Effector memory CD8-positive, alpha-beta T cell (primary cell): Measurements from ENCODE around the gene C2orf81.

ENCODE experiments used
- ATAC-seq: fragments of 150-1000 bp; cut with Tn5 transposase; replicated peaks from 2 replicates; pipeline ENCODE4 v1.10.0; 2021; ENCODE audit warnings: mild to moderate bottlenecking, moderate library complexity
- DNase-seq, 3 experiments: peaks; one replicate each; pipeline ENCODE4 v3.0.0; 2021
- H3K27ac Mint-ChIP-seq, 2 donors: one replicate each; pipeline ENCODE4 v1.8.0; 2022; ENCODE audit warnings: mild to moderate bottlenecking in 2 of 2, mixed read lengths in 2 of 2, moderate library complexity in 2 of 2
- H3K27me3 Mint-ChIP-seq, 2 donors: one replicate each; pipeline ENCODE4 v1.8.0; 2022; ENCODE audit warnings: mixed read lengths in 2 of 2
- H3K36me3 Mint-ChIP-seq: one replicate; pipeline ENCODE4 v1.8.0; 2022; ENCODE audit warnings: mild to moderate bottlenecking, moderate library complexity, mixed read lengths; ENCODE audit not compliant: insufficient read depth
- H3K4me1 Mint-ChIP-seq, 2 donors: one replicate each; pipeline ENCODE4 v1.8.0; 2022; ENCODE audit warnings: low read depth in 2 of 2, mixed read lengths in 2 of 2
- H3K4me3 Mint-ChIP-seq, 2 donors: one replicate each; pipeline ENCODE4 v1.8.0; 2022; ENCODE audit warnings: mild to moderate bottlenecking in 2 of 2, mixed read lengths in 2 of 2, moderate library complexity in 2 of 2
- H3K9me3 Mint-ChIP-seq, 2 donors: one replicate each; pipeline ENCODE4 v1.8.0; 2022; ENCODE audit warnings: mixed read lengths in 2 of 2

Gene C2orf81

DNA sequence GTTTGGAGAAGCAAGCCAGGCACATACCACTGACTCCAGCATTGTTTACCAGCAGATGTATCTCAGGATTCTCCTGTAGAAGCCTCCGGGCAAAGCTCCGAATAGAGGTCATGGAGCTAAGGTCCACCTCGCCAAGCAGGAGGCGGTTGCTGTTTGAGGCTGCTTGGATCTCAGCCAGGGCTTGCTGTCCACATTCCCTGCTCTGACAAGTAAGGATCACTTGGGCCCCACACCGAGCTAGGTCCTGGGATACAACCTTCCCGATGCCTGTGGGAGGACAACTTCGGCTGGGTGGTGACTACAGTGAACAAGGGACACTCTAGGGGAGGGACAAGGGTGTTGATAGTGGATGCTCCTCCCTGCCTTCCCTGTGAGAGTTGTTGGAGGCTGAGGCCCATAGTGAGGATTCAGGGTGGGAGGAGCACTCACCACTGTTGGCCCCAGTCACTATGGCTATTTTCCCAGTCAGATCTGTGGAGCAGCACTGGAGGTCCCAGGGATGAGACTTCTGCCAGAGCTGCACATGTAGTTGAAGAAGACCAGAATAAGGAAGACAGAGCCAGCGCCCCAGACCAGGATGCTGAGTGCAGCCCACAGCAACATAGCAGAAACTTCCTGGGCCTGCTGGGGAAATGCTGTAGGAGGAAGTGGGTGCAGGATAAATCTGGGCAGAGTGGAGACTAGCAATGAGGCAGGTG lies 8.3 kb downstream of the C2orf81 start:
- Mint-ChIP-seq H3K27me3 (peaks cover 18 to 62% of the 10 kb centered on the region in 2 donors), H3K4me3 (no peak overlapping the region), H3K27ac (no peak overlapping the region), H3K36me3 (no peaks in the 10 kb centered on the region), H3K9me3 (no peaks in the 10 kb centered on the region), H3K4me1 (peaks cover 0 to 5% of the 10 kb centered on the region in 2 donors)
- ATAC-seq: no peak
- no peak for DNase-seq

DNA sequence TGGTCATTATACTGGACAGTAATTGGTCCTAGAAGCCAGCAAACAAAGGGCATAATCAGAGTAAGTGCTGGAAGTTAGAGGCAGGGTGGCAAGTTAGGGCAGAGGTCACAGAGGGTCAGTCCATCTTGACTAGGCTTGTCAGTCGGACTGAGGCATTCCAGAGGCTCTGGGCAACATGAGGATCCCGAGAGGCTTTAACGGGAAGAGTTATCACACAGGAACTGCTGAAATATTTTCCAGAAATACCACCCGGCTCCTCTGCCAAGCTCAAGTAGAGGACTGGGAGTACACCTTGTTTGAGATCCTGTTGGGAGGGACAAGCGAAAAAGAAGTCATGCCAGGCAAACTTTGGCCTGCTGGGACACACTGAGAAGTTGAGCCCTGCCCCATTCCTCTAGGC lies 13.7 kb downstream of the C2orf81 start:
- Mint-ChIP-seq H3K4me1 (no peaks in the 10 kb centered on the region), H3K4me3 (no peak overlapping the region), H3K27me3 (peaks cover 10 to 49% of the 10 kb centered on the region in 2 donors), H3K9me3 (no peaks in the 10 kb centered on the region), H3K27ac (no peak overlapping the region), H3K36me3 (no peaks in the 10 kb centered on the region)
- DNase-seq (no peak), ATAC-seq (no peak)

GRCh38 chr2:74406035-74406434 lies 15.4 kb downstream of the C2orf81 start:
- DNase-seq: no peak
- peaks cover 18 to 33% of the 10 kb centered on the region in 2 donors for H3K27me3 Mint-ChIP-seq
- no peak overlapping the region for H3K4me3 Mint-ChIP-seq
- no peak overlapping the region for H3K27ac Mint-ChIP-seq
- H3K36me3 Mint-ChIP-seq: no peaks in the 10 kb centered on the region
- no peak for ATAC-seq
- H3K9me3 Mint-ChIP-seq: no peaks in the 10 kb centered on the region
- H3K4me1 Mint-ChIP-seq: no peaks in the 10 kb centered on the region

GRCh38 chr2:74401891-74402290 lies 19.5 kb downstream of the C2orf81 start:
- Mint-ChIP-seq H3K27me3 (peaks cover 10 to 17% of the 10 kb centered on the region in 2 donors), H3K4me3 (no peak overlapping the region), H3K27ac (no peak overlapping the region), H3K36me3 (no peaks in the 10 kb centered on the region), H3K9me3 (no peaks in the 10 kb centered on the region), H3K4me1 (no peaks in the 10 kb centered on the region)
- DNase-seq (no peak), ATAC-seq (no peak)

- peak in 2 of 3 experiments; percentile 17 to 36 for DNase-seq
- H3K27me3 Mint-ChIP-seq: peaks cover 17 to 23% of the 10 kb centered on the region in 2 donors
- no peaks in the 10 kb centered on the region for H3K4me1 Mint-ChIP-seq
- ATAC-seq: peak; percentile 70
- no peaks in the 10 kb centered on the region for H3K36me3 Mint-ChIP-seq
- no peak overlapping the region for H3K4me3 Mint-ChIP-seq
- H3K27ac Mint-ChIP-seq: no peak overlapping the region
- no peaks in the 10 kb centered on the region for H3K9me3 Mint-ChIP-seq
Measured at GRCh38 chr2:74399785-74400184, 21.6 kb downstream of the C2orf81 start.

- DNase-seq (no peak), ATAC-seq (no peak)
- no peak overlapping the region for H3K27ac Mint-ChIP-seq
- peaks cover 0 to 2% of the 10 kb centered on the region in 2 donors for H3K4me1 Mint-ChIP-seq
- H3K9me3 Mint-ChIP-seq: no peaks in the 10 kb centered on the region
- H3K36me3 Mint-ChIP-seq: peaks cover 3% of the 10 kb centered on the region
- peaks cover 14 to 21% of the 10 kb centered on the region in 2 donors for H3K27me3 Mint-ChIP-seq
- H3K4me3 Mint-ChIP-seq: no peak overlapping the region
Measured at GRCh38 chr2:74396149-74396548, 25.3 kb downstream of the C2orf81 start.

GRCh38 chr2:74393525-74393924 lies 27.9 kb downstream of the C2orf81 start:
- H3K4me1 Mint-ChIP-seq: peaks cover 2 to 5% of the 10 kb centered on the region in 2 donors

DNA sequence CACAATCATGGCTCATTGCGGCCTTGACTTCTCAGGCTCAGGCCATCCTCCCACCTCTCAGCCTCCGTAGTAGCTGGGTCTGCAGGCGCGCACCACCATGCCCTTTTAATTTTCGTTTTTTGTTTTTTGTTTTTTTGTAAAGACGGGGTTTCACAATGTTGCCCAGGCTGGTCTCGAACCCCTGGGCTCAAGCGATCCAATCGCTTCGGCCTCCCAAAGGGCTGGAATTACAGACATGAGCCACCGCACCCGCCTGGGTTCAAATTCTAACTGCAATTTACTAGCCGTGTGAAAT lies 29.0 kb downstream of the C2orf81 start:
- no peak for ATAC-seq
- peaks cover 3% of the 10 kb centered on the region for H3K36me3 Mint-ChIP-seq
- H3K27ac Mint-ChIP-seq: peak overlapping the region; percentile 98 to 99
- H3K4me1 Mint-ChIP-seq: peaks cover 2 to 5% of the 10 kb centered on the region in 2 donors
- no peak overlapping the region for H3K4me3 Mint-ChIP-seq
- DNase-seq: no peak
- no peaks in the 10 kb centered on the region for H3K9me3 Mint-ChIP-seq
- H3K27me3 Mint-ChIP-seq: peaks cover 6 to 10% of the 10 kb centered on the region in 2 donors

More at GRCh38 chr2:74393525-74393924, 27.9 kb downstream of the C2orf81 start:
- no peaks in the 10 kb centered on the region for H3K9me3 Mint-ChIP-seq
- H3K4me3 Mint-ChIP-seq: no peak overlapping the region
- DNase-seq (no peak), ATAC-seq (no peak)
- H3K27me3 Mint-ChIP-seq: peaks cover 6 to 10% of the 10 kb centered on the region in 2 donors
- peaks cover 3% of the 10 kb centered on the region for H3K36me3 Mint-ChIP-seq
- H3K27ac Mint-ChIP-seq: no peak overlapping the region

- Mint-ChIP-seq H3K9me3 (no peaks in the 10 kb centered on the region), H3K36me3 (peaks cover 3% of the 10 kb centered on the region), H3K4me1 (peaks cover 2 to 5% of the 10 kb centered on the region in 2 donors), H3K27ac (peak overlapping the region; percentile 98 to 99), H3K27me3 (peaks cover 6 to 10% of the 10 kb centered on the region in 2 donors), H3K4me3 (peak overlapping the region in 1 of 2 donors; percentile 90)
- DNase-seq (peak; percentile 96 to 97 (median 96)), ATAC-seq (peak; percentile 85)
Measured at GRCh38 chr2:74391580-74392448, 29.6 kb downstream of the C2orf81 start.

GRCh38 chr2:74391209-74391579 lies 30.2 kb downstream of the C2orf81 start:
- peak overlapping the region in 1 of 2 donors; percentile 90 for H3K4me3 Mint-ChIP-seq
- no peak for DNase-seq
- peaks cover 3% of the 10 kb centered on the region for H3K36me3 Mint-ChIP-seq
- no peaks in the 10 kb centered on the region for H3K9me3 Mint-ChIP-seq
- peak; percentile 34 for ATAC-seq
- peak overlapping the region; percentile 98 to 99 for H3K27ac Mint-ChIP-seq
- peaks cover 2 to 5% of the 10 kb centered on the region in 2 donors for H3K4me1 Mint-ChIP-seq
- H3K27me3 Mint-ChIP-seq: peaks cover 6 to 10% of the 10 kb centered on the region in 2 donors

DNA sequence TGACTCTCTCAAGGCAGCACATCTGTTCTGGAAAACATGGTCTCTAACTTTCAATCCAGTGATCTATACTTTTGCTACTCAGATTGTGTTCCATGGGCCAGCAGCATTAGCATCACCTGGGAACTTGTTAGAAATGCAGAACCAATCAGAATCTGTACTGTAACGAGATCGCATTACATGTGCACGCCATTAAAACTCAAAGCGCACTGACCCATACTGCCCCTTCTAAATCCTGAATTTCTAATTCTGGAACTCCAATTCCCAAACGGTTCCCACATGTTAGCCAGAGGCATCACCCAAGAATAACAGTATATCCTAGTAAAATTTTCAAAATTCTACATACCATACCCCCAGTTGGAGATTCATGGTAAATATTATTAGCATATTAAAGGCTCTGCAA lies 30.8 kb downstream of the C2orf81 start:
- Mint-ChIP-seq H3K27ac (peak overlapping the region in 1 of 2 donors; percentile 99), H3K4me1 (peaks cover 2 to 5% of the 10 kb centered on the region in 2 donors), H3K9me3 (no peaks in the 10 kb centered on the region), H3K4me3 (peak overlapping the region in 1 of 2 donors; percentile 90), H3K36me3 (peaks cover 3% of the 10 kb centered on the region), H3K27me3 (peaks cover 6 to 10% of the 10 kb centered on the region in 2 donors)
- DNase-seq (no peak), ATAC-seq (no peak)

DNA sequence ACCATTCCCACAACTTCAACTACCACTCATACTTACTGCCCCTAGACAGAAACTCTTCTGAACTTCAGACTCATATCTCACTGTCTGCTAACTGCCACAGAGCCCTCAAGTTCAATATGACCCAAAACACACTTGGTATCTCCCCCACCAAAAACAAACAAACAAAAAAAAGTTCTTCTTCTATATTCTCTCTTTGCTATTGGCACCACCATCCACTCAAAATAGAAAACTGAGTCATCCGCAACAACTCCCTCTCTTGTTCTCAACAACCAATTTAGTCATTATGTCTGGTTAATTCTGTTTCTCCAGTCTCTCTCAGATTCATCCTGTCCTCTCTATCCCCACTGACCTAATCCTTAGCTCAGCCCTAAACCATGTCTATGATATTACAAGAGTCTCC lies 34.1 kb downstream of the C2orf81 start:
- Mint-ChIP-seq H3K27ac (no peak overlapping the region), H3K4me1 (peaks cover 2 to 10% of the 10 kb centered on the region in 2 donors), H3K36me3 (peaks cover 9% of the 10 kb centered on the region), H3K27me3 (no peaks in the 10 kb centered on the region), H3K9me3 (no peaks in the 10 kb centered on the region), H3K4me3 (no peak overlapping the region)
- ATAC-seq (no peak), DNase-seq (no peak)

- no peak for ATAC-seq
- Mint-ChIP-seq H3K4me1 (peaks cover 15 to 23% of the 10 kb centered on the region in 2 donors), H3K27ac (no peak overlapping the region), H3K9me3 (no peaks in the 10 kb centered on the region), H3K36me3 (peaks cover 6% of the 10 kb centered on the region), H3K4me3 (no peak overlapping the region), H3K27me3 (no peaks in the 10 kb centered on the region)
- no peak for DNase-seq
Measured at GRCh38 chr2:74385396-74385795, 36.0 kb downstream of the C2orf81 start.

DNA sequence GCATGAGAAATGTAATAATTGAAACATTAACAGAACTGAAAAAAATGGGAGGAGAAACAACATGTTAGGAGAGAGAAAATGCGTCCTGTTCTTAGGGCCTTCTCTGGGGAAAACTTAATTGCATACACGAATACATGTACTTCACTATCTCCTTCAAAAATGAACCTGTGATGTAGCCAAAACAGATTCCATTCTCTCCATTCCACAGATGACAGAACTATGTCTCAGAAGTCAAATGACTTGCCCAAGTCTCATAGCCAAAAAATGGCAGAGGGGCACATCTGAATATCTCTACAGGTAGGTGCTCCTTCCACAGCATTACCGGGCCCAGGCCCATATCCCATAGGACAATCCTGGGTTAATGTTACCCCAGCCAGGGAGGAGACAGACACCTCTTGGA lies 37.4 kb downstream of the C2orf81 start:
- peaks cover 26 to 33% of the 10 kb centered on the region in 2 donors for H3K4me1 Mint-ChIP-seq
- H3K27me3 Mint-ChIP-seq: no peaks in the 10 kb centered on the region
- H3K27ac Mint-ChIP-seq: no peak overlapping the region
- DNase-seq (no peak), ATAC-seq (no peak)
- H3K9me3 Mint-ChIP-seq: no peaks in the 10 kb centered on the region
- no peak overlapping the region for H3K4me3 Mint-ChIP-seq
- H3K36me3 Mint-ChIP-seq: peaks cover 6% of the 10 kb centered on the region
